Lung (tissue), 12 donors: ENCODE results near the gene EFNA5. TPM values are rescaled to one million over a fixed set of nuclear protein-coding genes. Genes with fewer than 3 reads are reported as not detected.

Experiments used
- ATAC-seq: fragments of 200-7000 bp; cut with Tn5 transposase; one replicate; pipeline ENCODE4 v1.9.1; 2020; ENCODE audit warnings: moderate number of reproducible peaks; ENCODE audit not compliant: insufficient read depth, low FRiP score
- DNase-seq, 3 donors: peaks; one replicate each; pipeline ENCODE4 v3.0.0-alpha.2; 2013 to 2017
- H3K27ac ChIP-seq, 2 donors: one replicate each; pipeline ENCODE4 v1.5.1; 2013; ENCODE audit warnings: mild to moderate bottlenecking in 2 of 2, moderate library complexity in 2 of 2, control low read depth in 1 of 2, inconsistent platforms in 1 of 2, low read depth in 1 of 2, low read length in 1 of 2
- H3K27me3 ChIP-seq, 3 donors: one replicate each; pipeline ENCODE4 v1.5.1; 2013; ENCODE audit warnings: low read length in 2 of 3; ENCODE audit not compliant: control insufficient read depth in 3 of 3, insufficient read depth in 3 of 3
- H3K36me3 ChIP-seq, 4 donors: one replicate each; pipeline ENCODE4 v1.5.1; 2013; ENCODE audit warnings: low read length in 4 of 4, mild to moderate bottlenecking in 1 of 4, moderate library complexity in 1 of 4; ENCODE audit not compliant: control insufficient read depth in 4 of 4, insufficient read depth in 4 of 4
- H3K4me1 ChIP-seq, 5 donors: one replicate each; pipeline ENCODE4 v1.5.1; 2013; ENCODE audit warnings: low read length in 5 of 5, mild to moderate bottlenecking in 2 of 5, moderate library complexity in 1 of 5; ENCODE audit not compliant: control insufficient read depth in 5 of 5, insufficient read depth in 5 of 5
- H3K4me3 ChIP-seq: one replicate; pipeline ENCODE4 v1.5.1; 2013; ENCODE audit warnings: mild to moderate bottlenecking, control low read depth, moderate library complexity
- H3K9ac ChIP-seq, 2 donors: one replicate each; pipeline ENCODE4 v1.5.1; 2013; ENCODE audit warnings: low read length in 2 of 2, control low read depth in 1 of 2; ENCODE audit not compliant: insufficient read depth in 1 of 2
- H3K9me3 ChIP-seq, 4 donors: one replicate each; pipeline ENCODE4 v1.5.1; 2013; ENCODE audit warnings: low read length in 3 of 4, mild to moderate bottlenecking in 1 of 4, moderate library complexity in 1 of 4; ENCODE audit not compliant: control insufficient read depth in 4 of 4, insufficient read depth in 3 of 4
- WGBS, 2 donors: extraction: QIAGEN DNeasy Blood & Tissue Kit; methylation state at CpG; one replicate each; pipeline ENCODE4 v1.1.7; 2013; 5-methylcytosine and 5-hydroxymethylcytosine counted together
- polyA plus RNA-seq, 2 donors: library from polyadenylated mRNA; stranded (reverse); fragments of 200-250 nt; gene quantifications; one replicate each; pipeline ENCODE4 v1.2.1, GENCODE V29; 2013
- total RNA-seq, 2 donors: library from RNA; depleted of rRNA in 1 of 2; stranded (reverse); fragments of >200 nt in 1 of 2; gene quantifications; one replicate each; pipeline ENCODE4 v1.2.1, GENCODE V29; 2014 to 2021
- TF ChIP-seq, protein P1 (sequence below): IDR thresholded peaks from 2 replicates; pipeline ENCODE4 v1.5.1; 2012; ENCODE audit warnings: mild to moderate bottlenecking; ENCODE audit errors: control extremely low read depth, extremely low read depth
- donor health status: control.
- donor health status: control.
- donor health status: Bipolar disorder and iron deficiency.
- donor health status: healthy.
- donor health status: DM: yes; HTN: yes; CAD: no.

The EFNA5 gene
- total and polyA plus RNA-seq, 4 donors: 2.1 to 18.4 (median 7.8) TPM

DNA sequence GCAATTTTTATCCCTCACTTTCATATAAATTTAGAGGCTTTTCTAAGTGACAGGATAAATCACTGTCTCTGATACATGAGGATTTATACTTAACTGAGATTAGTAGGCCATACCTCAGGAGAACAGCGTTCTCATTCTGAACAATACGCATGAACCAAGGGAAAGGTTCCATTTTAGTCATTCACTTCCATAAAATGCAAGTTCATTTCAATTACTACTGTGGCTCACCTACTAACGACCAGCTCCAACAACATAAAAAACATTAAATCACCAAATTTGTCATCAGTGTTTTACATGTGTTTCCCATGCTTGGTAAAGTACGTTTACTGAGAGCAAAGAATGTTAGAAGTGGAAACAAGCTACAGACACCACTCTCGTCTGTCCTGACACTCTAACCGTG lies 67.4 kb downstream of the EFNA5 start:
- no peak for DNase-seq
- TF ChIP-seq, protein P1, sequence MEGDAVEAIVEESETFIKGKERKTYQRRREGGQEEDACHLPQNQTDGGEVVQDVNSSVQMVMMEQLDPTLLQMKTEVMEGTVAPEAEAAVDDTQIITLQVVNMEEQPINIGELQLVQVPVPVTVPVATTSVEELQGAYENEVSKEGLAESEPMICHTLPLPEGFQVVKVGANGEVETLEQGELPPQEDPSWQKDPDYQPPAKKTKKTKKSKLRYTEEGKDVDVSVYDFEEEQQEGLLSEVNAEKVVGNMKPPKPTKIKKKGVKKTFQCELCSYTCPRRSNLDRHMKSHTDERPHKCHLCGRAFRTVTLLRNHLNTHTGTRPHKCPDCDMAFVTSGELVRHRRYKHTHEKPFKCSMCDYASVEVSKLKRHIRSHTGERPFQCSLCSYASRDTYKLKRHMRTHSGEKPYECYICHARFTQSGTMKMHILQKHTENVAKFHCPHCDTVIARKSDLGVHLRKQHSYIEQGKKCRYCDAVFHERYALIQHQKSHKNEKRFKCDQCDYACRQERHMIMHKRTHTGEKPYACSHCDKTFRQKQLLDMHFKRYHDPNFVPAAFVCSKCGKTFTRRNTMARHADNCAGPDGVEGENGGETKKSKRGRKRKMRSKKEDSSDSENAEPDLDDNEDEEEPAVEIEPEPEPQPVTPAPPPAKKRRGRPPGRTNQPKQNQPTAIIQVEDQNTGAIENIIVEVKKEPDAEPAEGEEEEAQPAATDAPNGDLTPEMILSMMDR: no peak
- Histone ChIP-seq H3K9ac (no peak overlapping the region), H3K27ac (no peak overlapping the region), H3K4me3 (no peak overlapping the region), H3K27me3 (no peaks in the 10 kb centered on the region), H3K36me3 (no peaks in the 10 kb centered on the region), H3K4me1 (peaks cover 0 to 39% (median 3%) of the 10 kb centered on the region in 5 donors), H3K9me3 (no peaks in the 10 kb centered on the region)
- 85 to 86% methylated on average over 6 of the region's 6 CpGs for whole genome bisulfite sequencing, 2 donors
- ATAC-seq: no peak

DNA sequence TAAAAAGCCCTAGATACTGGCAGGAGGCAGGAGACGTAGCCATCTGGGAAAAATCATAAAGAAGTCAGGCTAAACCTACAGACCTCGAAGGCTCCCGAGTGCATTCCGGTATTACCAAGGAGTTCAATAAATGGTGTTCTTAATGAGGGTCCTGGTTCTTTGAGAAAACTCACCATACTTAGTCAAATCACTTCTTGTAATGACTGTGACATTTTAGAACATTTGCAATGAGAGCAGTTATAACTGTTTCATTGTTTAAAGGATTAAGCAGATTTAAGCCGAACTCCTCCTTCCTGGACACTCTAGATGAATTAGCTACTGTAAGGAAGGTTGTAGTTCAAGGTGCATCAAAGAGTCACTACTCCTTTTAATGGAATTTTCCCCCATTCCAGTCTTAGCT lies 67.8 kb downstream of the EFNA5 start:
- TF ChIP-seq, protein P1: no peak

DNA sequence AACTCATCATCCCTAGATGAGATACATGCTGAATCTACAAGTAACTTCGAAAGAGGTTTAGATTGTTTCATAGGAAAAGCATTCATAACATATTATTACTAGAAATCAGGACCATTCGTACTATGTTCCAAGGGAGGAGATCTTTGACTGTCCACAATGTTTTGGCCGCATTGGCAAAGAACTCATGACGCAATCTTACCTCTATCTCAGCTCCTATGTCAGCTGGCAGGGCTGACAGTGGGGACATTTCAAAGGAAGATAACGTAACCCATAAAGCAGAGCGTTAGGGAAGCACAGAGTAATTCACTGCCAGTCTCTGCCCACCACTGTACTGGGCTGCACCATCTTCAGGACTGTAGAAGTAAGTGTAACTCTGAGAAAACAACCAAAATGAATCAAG lies 69.7 kb downstream of the EFNA5 start:
- Histone ChIP-seq H3K27ac (peak overlapping the region in 1 of 2 donors; percentile 16), H3K4me1 (peaks cover 0 to 27% (median 2%) of the 10 kb centered on the region in 5 donors), H3K4me3 (no peak overlapping the region), H3K27me3 (no peaks in the 10 kb centered on the region), H3K9me3 (no peaks in the 10 kb centered on the region), H3K9ac (no peak overlapping the region), H3K36me3 (no peaks in the 10 kb centered on the region)
- no peak for ATAC-seq
- TF ChIP-seq, protein P1: no peak
- 84 to 86% methylated on average over 6 of the region's 6 CpGs for WGBS, 2 donors
- no peak for DNase-seq

More for the DNA sequence above, 67.8 kb downstream of the EFNA5 start:
- no peak overlapping the region for H3K27ac ChIP-seq
- no peaks in the 10 kb centered on the region for H3K9me3 ChIP-seq
- no peaks in the 10 kb centered on the region for H3K27me3 ChIP-seq
- H3K4me3 ChIP-seq: no peak overlapping the region
- H3K36me3 ChIP-seq: no peaks in the 10 kb centered on the region
- DNase-seq: no peak
- H3K9ac ChIP-seq: no peak overlapping the region
- 93 to 94% methylated on average over 5 of the region's 5 CpGs for WGBS, 2 donors
- no peak for ATAC-seq
- H3K4me1 ChIP-seq: peaks cover 0 to 35% (median 2%) of the 10 kb centered on the region in 5 donors

DNA sequence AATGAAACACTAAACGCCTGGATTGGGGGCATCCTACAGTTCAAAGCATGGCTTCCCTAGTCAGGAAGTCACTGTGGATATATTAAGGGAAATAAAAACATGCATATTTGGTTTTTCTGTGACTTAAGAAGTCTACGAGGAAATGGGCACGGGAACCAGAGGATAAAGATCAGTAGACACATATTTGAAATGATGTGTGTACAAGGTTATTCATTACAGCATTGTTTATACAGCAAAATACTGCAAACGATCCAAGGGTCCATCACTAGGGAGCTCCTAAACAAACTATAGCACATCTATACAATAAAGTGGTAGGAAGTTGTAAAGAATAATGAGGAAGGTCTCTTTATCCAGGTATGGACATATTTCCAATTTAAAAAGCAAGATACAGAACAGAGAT lies 71.8 kb downstream of the EFNA5 start:
- Histone ChIP-seq H3K9ac (no peak overlapping the region), H3K4me3 (no peak overlapping the region), H3K27ac (no peak overlapping the region), H3K9me3 (no peaks in the 10 kb centered on the region), H3K4me1 (peaks cover 0 to 17% (median 2%) of the 10 kb centered on the region in 5 donors), H3K36me3 (no peaks in the 10 kb centered on the region), H3K27me3 (no peaks in the 10 kb centered on the region)
- 50 to 70% methylated on average over 4 of the region's 4 CpGs for WGBS, 2 donors
- TF ChIP-seq, protein P1: no peak
- ATAC-seq (no peak), DNase-seq (no peak)
